GM23338 (cell line): Measurements from ENCODE around the gene ALPP. TPM values are rescaled to one million over a fixed set of nuclear protein-coding genes. Genes with fewer than 3 reads are reported as not detected.

Experiments used
- ATAC-seq: fragments of 200-7000 bp; cut with Tn5 transposase; 3 replicates; pipeline ENCODE4 v1.9.1; 2020
- DNase-seq: peaks from one replicate; pipeline ENCODE4 v3.0.0-alpha.2; 2015; ENCODE audit warnings: low spot score
- H2AFZ ChIP-seq: fragments of 200-600 bp; sonication (generic); 2 replicates; pipeline ENCODE4 v1.8.0; 2016; ENCODE audit warnings: antibody characterized with exemption, mild to moderate bottlenecking, moderate library complexity
- H3F3A ChIP-seq: fragments of 200-600 bp; sonication (generic); replicated peaks from 2 replicates; pipeline ENCODE4 v1.8.0; 2017; ENCODE audit warnings: antibody characterized with exemption, mixed run types, low read depth
- H3K27ac ChIP-seq: fragments of 200-600 bp; sonication (generic); 2 replicates; pipeline ENCODE4 v1.6.1; 2016; ENCODE audit warnings: low read depth
- H3K27me3 ChIP-seq: fragments of 200-600 bp; sonication (generic); 2 replicates; pipeline ENCODE4 v1.8.0; 2016; ENCODE audit warnings: mild to moderate bottlenecking, mixed run types, moderate library complexity; ENCODE audit not compliant: insufficient read depth
- H3K36me3 ChIP-seq: fragments of 200-600 bp; sonication (generic); 2 replicates; pipeline ENCODE4 v1.8.0; 2016; ENCODE audit warnings: mild to moderate bottlenecking; ENCODE audit not compliant: insufficient read depth
- H3K4me1 ChIP-seq: fragments of 200-600 bp; sonication (generic); 2 replicates; pipeline ENCODE4 v1.8.0; 2016; ENCODE audit warnings: mild to moderate bottlenecking, moderate library complexity; ENCODE audit not compliant: insufficient read depth
- H3K4me2 ChIP-seq: fragments of 200-600 bp; sonication (generic); 2 replicates; pipeline ENCODE4 v1.7.1; 2017; ENCODE audit warnings: mixed run types
- H3K4me3 ChIP-seq: fragments of 200-600 bp; sonication (generic); 2 replicates; pipeline ENCODE4 v1.6.1; 2016; ENCODE audit warnings: mixed run types
- H3K79me2 ChIP-seq: fragments of 200-600 bp; sonication (generic); replicated peaks from 2 replicates; pipeline ENCODE4 v1.8.0; 2017; ENCODE audit warnings: mild to moderate bottlenecking; ENCODE audit not compliant: insufficient read depth
- H3K9me2 ChIP-seq: fragments of 200-600 bp; sonication (generic); 2 replicates; pipeline ENCODE4 v1.8.0; 2017; ENCODE audit not compliant: insufficient read depth
- H4K20me1 ChIP-seq: fragments of 200-600 bp; sonication (generic); replicated peaks from 2 replicates; pipeline ENCODE4 v1.8.0; 2017; ENCODE audit warnings: mild to moderate bottlenecking; ENCODE audit not compliant: insufficient read depth
- H3K27ac Mint-ChIP-seq: 2 replicates; pipeline ENCODE4 v1.8.0; 2020; ENCODE audit warnings: inconsistent platforms, mild to moderate bottlenecking, moderate library complexity, mixed read lengths
- H3K27me3 Mint-ChIP-seq: 3 replicates; pipeline ENCODE4 v1.8.0; 2022; ENCODE audit warnings: low read depth, mild to moderate bottlenecking, moderate library complexity, mixed read lengths, inconsistent platforms; ENCODE audit not compliant: insufficient read depth, poor library complexity
- H3K36me3 Mint-ChIP-seq: 3 replicates; pipeline ENCODE4 v1.8.0; 2021; ENCODE audit warnings: low read depth, mild to moderate bottlenecking, inconsistent platforms, moderate library complexity, mixed read lengths
- H3K4me1 Mint-ChIP-seq: 3 replicates; pipeline ENCODE4 v1.8.0; 2020; ENCODE audit warnings: mild to moderate bottlenecking, inconsistent platforms, mixed read lengths
- H3K4me3 Mint-ChIP-seq: 3 replicates; pipeline ENCODE4 v1.8.0; 2021; ENCODE audit warnings: moderate library complexity, mild to moderate bottlenecking, inconsistent platforms, mixed read lengths
- H3K9me3 Mint-ChIP-seq: 3 replicates; pipeline ENCODE4 v1.8.0; 2020; ENCODE audit warnings: moderate library complexity, mild to moderate bottlenecking, inconsistent platforms, mixed read lengths
- CREB1 ChIP-seq: fragments of 250-450 bp; sonication (Bioruptor Pico); IDR thresholded peaks from 2 replicates; pipeline ENCODE4 v1.5.0; 2020; ENCODE audit warnings: low read depth, mild to moderate bottlenecking, moderate library complexity
- CTCF ChIP-seq, 2 experiments: fragments of 200-600 bp in 1 of 2; sonication (generic) in 1 of 2; conservative IDR thresholded peaks; 2 replicates each; pipeline versions ENCODE4 v1.5.1 to v1.6.1; 2016 to 2017; ENCODE audit warnings: antibody characterized with exemption in 2 of 2, low read depth in 2 of 2, mild to moderate bottlenecking in 2 of 2, moderate library complexity in 1 of 2
- ETS1 ChIP-seq: IDR thresholded peaks from 2 replicates; pipeline ENCODE4 v1.6.1; 2016; ENCODE audit warnings: antibody characterized with exemption
- EZH2 ChIP-seq: fragments of 200-600 bp; sonication (generic); IDR thresholded peaks from one replicate; pipeline ENCODE4 v1.8.0; 2017; ENCODE audit warnings: antibody characterized with exemption, mild to moderate bottlenecking, low read depth; ENCODE audit not compliant: unreplicated experiment
- EZH2phosphoT487 ChIP-seq: fragments of 200-600 bp; sonication (generic); IDR thresholded peaks from one replicate; pipeline ENCODE4 v1.8.1; 2018; ENCODE audit warnings: antibody characterized with exemption; ENCODE audit not compliant: unreplicated experiment
- JUNB ChIP-seq: IDR thresholded peaks from one replicate; pipeline ENCODE4 v1.6.1; 2016; ENCODE audit warnings: antibody characterized with exemption; ENCODE audit not compliant: unreplicated experiment
- NANOG ChIP-seq: IDR thresholded peaks from 2 replicates; pipeline ENCODE4 v1.6.1; 2016; ENCODE audit warnings: antibody characterized with exemption, borderline replicate concordance
- POLR2AphosphoS5 ChIP-seq: IDR thresholded peaks from 2 replicates; pipeline ENCODE4 v1.6.1; 2016; ENCODE audit warnings: antibody characterized with exemption, low read depth
- STAT1 ChIP-seq: IDR thresholded peaks from one replicate; pipeline ENCODE4 v1.6.1; 2016; ENCODE audit warnings: antibody characterized with exemption; ENCODE audit not compliant: unreplicated experiment
- ZNF114 ChIP-seq: fragments of 250-450 bp; sonication (Bioruptor Pico); IDR thresholded peaks from 2 replicates; pipeline ENCODE4 v1.5.0; 2020; ENCODE audit warnings: mild to moderate bottlenecking, moderate library complexity
- ZNF331 ChIP-seq: fragments of 250-450 bp; sonication (Bioruptor Pico); IDR thresholded peaks from 2 replicates; pipeline ENCODE4 v1.5.0; 2020; ENCODE audit warnings: low read depth, mild to moderate bottlenecking, moderate library complexity
- ZNF462 ChIP-seq: fragments of 250-450 bp; sonication (Bioruptor Pico); IDR thresholded peaks from 2 replicates; pipeline ENCODE4 v1.5.0; 2020; ENCODE audit warnings: mild to moderate bottlenecking, moderate library complexity
- polyA plus RNA-seq: library from polyadenylated mRNA; unstranded; fragments of >200 nt; fragmentation: Nextera tagmentation; extraction: Ambion mirVana; gene quantifications from 2 replicates; pipeline ENCODE4 v1.2.1, GENCODE V29; 2016
- total RNA-seq: library from RNA; depleted of rRNA; stranded (reverse); fragments of >200 nt; shearing (Covaris generic); gene quantifications from 2 replicates; pipeline ENCODE4 v1.2.3, GENCODE V29; 2014
- TF ChIP-seq, protein P1 (sequence below): IDR thresholded peaks from one replicate; pipeline ENCODE4 v1.6.1; 2018; ENCODE audit warnings: antibody characterized with exemption; ENCODE audit not compliant: unreplicated experiment

ALPP gene
- total and polyA plus RNA-seq, 2 experiments from 2014 or later, result 0.28 TPM; not detected in 1

DNA sequence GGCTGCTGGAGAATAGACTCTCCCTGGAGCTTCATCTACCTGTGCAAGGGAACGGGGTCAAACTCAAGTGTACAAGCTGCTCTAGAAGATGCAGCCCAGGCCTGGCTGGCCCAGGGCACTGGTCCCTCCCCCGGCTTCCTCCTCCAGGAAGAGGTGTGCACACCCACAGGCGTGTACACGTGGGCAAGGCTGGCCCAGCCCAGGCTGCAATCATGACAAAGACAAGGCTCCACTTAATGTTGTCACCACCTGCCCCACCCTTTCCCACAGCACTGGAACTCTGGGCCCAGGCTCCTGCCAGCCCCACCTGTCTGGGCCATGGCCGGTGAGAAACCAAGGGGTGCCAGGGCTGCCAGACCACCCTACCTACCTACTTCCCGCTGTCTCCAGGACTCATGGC, 29.6 kb upstream of the ALPP start:
- no peak for ATAC-seq
- H3K36me3 ChIP-seq, result no peaks in the 10 kb centered on the region
- no peak overlapping the region for H3K27ac ChIP-seq
- no peaks in the 10 kb centered on the region for H3K4me1 ChIP-seq
- H3K9me2 ChIP-seq, result no peaks in the 10 kb centered on the region
- peaks cover 22% of the 10 kb centered on the region for H3K27me3 ChIP-seq
- Mint-ChIP-seq H3K4me1 (no peaks in the 10 kb centered on the region), H3K27me3 (peaks cover 39% of the 10 kb centered on the region), H3K4me3 (no peak overlapping the region), H3K36me3 (peaks cover 2% of the 10 kb centered on the region; the same call in 1 of the 3 replicates), H3K27ac (no peak overlapping the region), H3K9me3 (peaks cover 8% of the 10 kb centered on the region)
- no peaks in the 10 kb centered on the region for H3K79me2 ChIP-seq
- H2AFZ ChIP-seq, result no peak overlapping the region
- TF ChIP-seq, protein P1, sequence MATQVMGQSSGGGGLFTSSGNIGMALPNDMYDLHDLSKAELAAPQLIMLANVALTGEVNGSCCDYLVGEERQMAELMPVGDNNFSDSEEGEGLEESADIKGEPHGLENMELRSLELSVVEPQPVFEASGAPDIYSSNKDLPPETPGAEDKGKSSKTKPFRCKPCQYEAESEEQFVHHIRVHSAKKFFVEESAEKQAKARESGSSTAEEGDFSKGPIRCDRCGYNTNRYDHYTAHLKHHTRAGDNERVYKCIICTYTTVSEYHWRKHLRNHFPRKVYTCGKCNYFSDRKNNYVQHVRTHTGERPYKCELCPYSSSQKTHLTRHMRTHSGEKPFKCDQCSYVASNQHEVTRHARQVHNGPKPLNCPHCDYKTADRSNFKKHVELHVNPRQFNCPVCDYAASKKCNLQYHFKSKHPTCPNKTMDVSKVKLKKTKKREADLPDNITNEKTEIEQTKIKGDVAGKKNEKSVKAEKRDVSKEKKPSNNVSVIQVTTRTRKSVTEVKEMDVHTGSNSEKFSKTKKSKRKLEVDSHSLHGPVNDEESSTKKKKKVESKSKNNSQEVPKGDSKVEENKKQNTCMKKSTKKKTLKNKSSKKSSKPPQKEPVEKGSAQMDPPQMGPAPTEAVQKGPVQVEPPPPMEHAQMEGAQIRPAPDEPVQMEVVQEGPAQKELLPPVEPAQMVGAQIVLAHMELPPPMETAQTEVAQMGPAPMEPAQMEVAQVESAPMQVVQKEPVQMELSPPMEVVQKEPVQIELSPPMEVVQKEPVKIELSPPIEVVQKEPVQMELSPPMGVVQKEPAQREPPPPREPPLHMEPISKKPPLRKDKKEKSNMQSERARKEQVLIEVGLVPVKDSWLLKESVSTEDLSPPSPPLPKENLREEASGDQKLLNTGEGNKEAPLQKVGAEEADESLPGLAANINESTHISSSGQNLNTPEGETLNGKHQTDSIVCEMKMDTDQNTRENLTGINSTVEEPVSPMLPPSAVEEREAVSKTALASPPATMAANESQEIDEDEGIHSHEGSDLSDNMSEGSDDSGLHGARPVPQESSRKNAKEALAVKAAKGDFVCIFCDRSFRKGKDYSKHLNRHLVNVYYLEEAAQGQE, result no peak
- no peak for TF ChIP-seq EZH2phosphoT487
- TF ChIP-seq ETS1, result no peak
- no peak for TF ChIP-seq ZNF114 (CRISPR knock-in tag)
- TF ChIP-seq ZNF331 (CRISPR knock-in tag), result no peak
- no peak for TF ChIP-seq ZNF462 (CRISPR knock-in tag)
- no peak for TF ChIP-seq POLR2AphosphoS5
- TF ChIP-seq CREB1 (CRISPR knock-in tag), result no peak
- TF ChIP-seq EZH2, result no peak
- TF ChIP-seq CTCF (conservative IDR thresholded peaks at IDR 0.05; ENCODE audit: low read depth in 2 of 2), result no peak
- no peak for TF ChIP-seq STAT1
- no peak for TF ChIP-seq NANOG
- TF ChIP-seq JUNB, result no peak
- DNase-seq, result no peak
- no peak overlapping the region for H3K4me2 ChIP-seq
- H3F3A ChIP-seq, result no peaks in the 10 kb centered on the region
- no peak overlapping the region for H3K4me3 ChIP-seq
- H4K20me1 ChIP-seq, result no peaks in the 10 kb centered on the region
